ENCODE measurements around the gene HNRNPA3.

HNRNPA3 gene

DNA sequence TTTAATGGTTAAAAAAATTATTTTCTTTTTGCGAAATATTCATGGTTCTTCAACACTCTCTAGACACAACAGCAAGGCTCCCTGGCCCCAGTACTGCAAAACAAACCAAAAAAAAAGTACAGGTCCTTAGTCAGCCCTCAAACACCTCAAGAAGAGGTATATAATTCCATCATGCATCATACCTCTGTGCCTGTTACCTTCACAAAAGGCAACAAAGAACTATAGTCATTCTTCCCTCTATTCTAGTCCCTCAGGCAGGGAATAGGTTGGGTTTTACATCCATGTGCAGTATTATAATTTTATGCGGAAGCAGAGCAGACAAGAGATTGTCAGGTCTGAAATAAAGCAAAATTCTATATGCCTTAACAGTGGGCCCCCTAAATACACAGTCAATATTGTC is 43.4 kb downstream of the HNRNPA3 start:
- Histone ChIP-seq H3K4me1 (ENCODE audit: control insufficient read depth, low read length) (peaks cover 11% of the 10 kb centered on the region), H3K79me2 (ENCODE audit: control insufficient read depth, low read length) (peaks cover 100% of the 10 kb centered on the region), H3K27me3 (ENCODE audit: control insufficient read depth, low read length) (no peaks in the 10 kb centered on the region), H3K9me2 (replicated peaks; ENCODE audit: control insufficient read depth, low read length) (no peaks in the 10 kb centered on the region), H3K4me2 (ENCODE audit: low read length) (no peak overlapping the region), H3K27ac (ENCODE audit: low read depth, low read length) (no peak overlapping the region), H3F3A (ENCODE audit: control insufficient read depth, insufficient read depth) (0 out of 2 replicates have a peak, but pooled peaks cover 4% of the 10 kb centered on the region), H3K36me3 (ENCODE audit: control insufficient read depth, low read length) (peaks cover 80% of the 10 kb centered on the region), H4K20me1 (ENCODE audit: control insufficient read depth, insufficient read depth, low read depth, low read length) (peaks cover 57% of the 10 kb centered on the region), H3K9me3 (ENCODE audit: control insufficient read depth, insufficient read depth, low read length) (no peaks in the 10 kb centered on the region), H3K4me3 (ENCODE audit: low read length) (no peak overlapping the region)
- TF ChIP-seq EZH2phosphoT487 (IDR thresholded peaks at IDR 0.05; ENCODE audit: borderline replicate concordance, low read length) = no peak
- TF ChIP-seq, protein P1, sequence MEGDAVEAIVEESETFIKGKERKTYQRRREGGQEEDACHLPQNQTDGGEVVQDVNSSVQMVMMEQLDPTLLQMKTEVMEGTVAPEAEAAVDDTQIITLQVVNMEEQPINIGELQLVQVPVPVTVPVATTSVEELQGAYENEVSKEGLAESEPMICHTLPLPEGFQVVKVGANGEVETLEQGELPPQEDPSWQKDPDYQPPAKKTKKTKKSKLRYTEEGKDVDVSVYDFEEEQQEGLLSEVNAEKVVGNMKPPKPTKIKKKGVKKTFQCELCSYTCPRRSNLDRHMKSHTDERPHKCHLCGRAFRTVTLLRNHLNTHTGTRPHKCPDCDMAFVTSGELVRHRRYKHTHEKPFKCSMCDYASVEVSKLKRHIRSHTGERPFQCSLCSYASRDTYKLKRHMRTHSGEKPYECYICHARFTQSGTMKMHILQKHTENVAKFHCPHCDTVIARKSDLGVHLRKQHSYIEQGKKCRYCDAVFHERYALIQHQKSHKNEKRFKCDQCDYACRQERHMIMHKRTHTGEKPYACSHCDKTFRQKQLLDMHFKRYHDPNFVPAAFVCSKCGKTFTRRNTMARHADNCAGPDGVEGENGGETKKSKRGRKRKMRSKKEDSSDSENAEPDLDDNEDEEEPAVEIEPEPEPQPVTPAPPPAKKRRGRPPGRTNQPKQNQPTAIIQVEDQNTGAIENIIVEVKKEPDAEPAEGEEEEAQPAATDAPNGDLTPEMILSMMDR (IDR thresholded peaks at IDR 0.05; ENCODE audit: low read depth, low read length, poor library complexity, severe bottlenecking) = no peak

DNA sequence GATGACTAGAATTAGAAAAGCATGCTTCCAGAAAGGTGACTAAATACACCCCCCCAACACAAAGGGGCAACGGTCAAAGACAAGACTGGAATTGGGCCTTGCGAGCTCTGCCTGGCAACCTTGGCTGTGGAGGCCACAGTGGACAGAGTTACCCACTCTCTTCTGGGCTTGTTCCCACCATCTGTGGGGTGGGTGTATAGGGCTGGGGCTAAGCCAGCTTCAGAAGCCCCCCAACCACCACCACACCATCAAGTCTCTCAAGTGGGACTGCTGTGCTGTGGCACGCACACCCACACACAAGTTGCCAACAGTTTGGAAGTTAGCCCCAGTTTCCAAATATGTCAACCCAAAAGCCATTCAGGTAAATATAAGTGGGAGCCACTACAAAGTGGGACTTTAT is 44.1 kb downstream of the HNRNPA3 start:
- Histone ChIP-seq H3K36me3 (ENCODE audit: control insufficient read depth, low read length) (peaks cover 82% of the 10 kb centered on the region), H3K9me3 (ENCODE audit: control insufficient read depth, insufficient read depth, low read length) (no peaks in the 10 kb centered on the region), H3K4me2 (ENCODE audit: low read length) (no peak overlapping the region), H3F3A (ENCODE audit: control insufficient read depth, insufficient read depth) (0 out of 2 replicates have a peak, but pooled peaks cover 4% of the 10 kb centered on the region), H3K4me3 (ENCODE audit: low read length) (no peak overlapping the region), H4K20me1 (ENCODE audit: control insufficient read depth, insufficient read depth, low read depth, low read length) (peaks cover 59% of the 10 kb centered on the region), H3K79me2 (ENCODE audit: control insufficient read depth, low read length) (peaks cover 100% of the 10 kb centered on the region), H3K9me2 (replicated peaks; ENCODE audit: control insufficient read depth, low read length) (no peaks in the 10 kb centered on the region), H3K4me1 (ENCODE audit: control insufficient read depth, low read length) (peaks cover 17% of the 10 kb centered on the region), H3K27me3 (ENCODE audit: control insufficient read depth, low read length) (no peaks in the 10 kb centered on the region), H3K27ac (ENCODE audit: low read depth, low read length) (no peak overlapping the region)
- TF ChIP-seq, protein P1 (IDR thresholded peaks at IDR 0.05; ENCODE audit: low read depth, low read length, poor library complexity, severe bottlenecking) = no peak
- no peak for TF ChIP-seq EZH2phosphoT487 (IDR thresholded peaks at IDR 0.05; ENCODE audit: borderline replicate concordance, low read length)

DNA sequence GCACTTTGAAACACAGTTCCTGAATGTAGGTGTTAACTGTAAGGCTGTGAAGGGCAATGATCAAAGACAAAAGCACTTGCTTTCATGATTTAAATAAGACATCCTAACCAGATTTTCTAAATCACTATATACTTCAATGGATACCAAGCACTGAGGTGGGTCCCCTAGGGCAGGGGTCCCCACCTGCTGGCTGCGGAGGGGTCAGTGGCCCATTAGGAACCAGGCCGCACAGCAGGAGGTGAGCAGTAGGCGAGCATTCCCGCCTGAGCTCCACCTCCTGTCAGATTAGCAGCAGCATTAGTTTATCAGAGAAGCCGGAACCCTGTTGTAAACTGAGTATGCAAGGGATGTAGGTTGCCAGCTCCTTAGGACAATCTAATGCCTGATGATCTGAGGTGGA is 44.9 kb downstream of the HNRNPA3 start:
- H3K4me1 ChIP-seq (ENCODE audit: control insufficient read depth, low read length) = peaks cover 24% of the 10 kb centered on the region
- H3K9me2 ChIP-seq (replicated peaks; ENCODE audit: control insufficient read depth, low read length) = no peaks in the 10 kb centered on the region
- peaks cover 100% of the 10 kb centered on the region for H3K79me2 ChIP-seq (ENCODE audit: control insufficient read depth, low read length)
- no peak overlapping the region for H3K4me2 ChIP-seq (ENCODE audit: low read length)
- peaks cover 84% of the 10 kb centered on the region for H3K36me3 ChIP-seq (ENCODE audit: control insufficient read depth, low read length)
- no peak overlapping the region for H3K4me3 ChIP-seq (ENCODE audit: low read length)
- no peaks in the 10 kb centered on the region for H3K27me3 ChIP-seq (ENCODE audit: control insufficient read depth, low read length)
- H4K20me1 ChIP-seq (ENCODE audit: control insufficient read depth, insufficient read depth, low read depth, low read length) = peaks cover 62% of the 10 kb centered on the region
- 0 out of 2 replicates have a peak, but pooled peaks cover 4% of the 10 kb centered on the region for H3F3A ChIP-seq (ENCODE audit: control insufficient read depth, insufficient read depth)
- no peak for TF ChIP-seq EZH2phosphoT487 (IDR thresholded peaks at IDR 0.05; ENCODE audit: borderline replicate concordance, low read length)
- TF ChIP-seq, protein P1 (IDR thresholded peaks at IDR 0.05; ENCODE audit: low read depth, low read length, poor library complexity, severe bottlenecking) = no peak
- H3K27ac ChIP-seq (ENCODE audit: low read depth, low read length) = no peak overlapping the region
- H3K9me3 ChIP-seq (ENCODE audit: control insufficient read depth, insufficient read depth, low read length) = no peaks in the 10 kb centered on the region
